HG02885 (cell line): ENCODE measurements around the gene CHRM2.

Experiments used
- ATAC-seq: cut with Tn5 transposase; IDR thresholded peaks from one replicate; pipeline ENCODE4 v1.9.1; 2021; ENCODE audit warnings: mild to moderate bottlenecking; ENCODE audit not compliant: unreplicated experiment, poor library complexity

CHRM2 gene

GRCh38 chr7:136891850-136892249 is 23.4 kb downstream of the CHRM2 start:
- no peak for ATAC-seq

DNA sequence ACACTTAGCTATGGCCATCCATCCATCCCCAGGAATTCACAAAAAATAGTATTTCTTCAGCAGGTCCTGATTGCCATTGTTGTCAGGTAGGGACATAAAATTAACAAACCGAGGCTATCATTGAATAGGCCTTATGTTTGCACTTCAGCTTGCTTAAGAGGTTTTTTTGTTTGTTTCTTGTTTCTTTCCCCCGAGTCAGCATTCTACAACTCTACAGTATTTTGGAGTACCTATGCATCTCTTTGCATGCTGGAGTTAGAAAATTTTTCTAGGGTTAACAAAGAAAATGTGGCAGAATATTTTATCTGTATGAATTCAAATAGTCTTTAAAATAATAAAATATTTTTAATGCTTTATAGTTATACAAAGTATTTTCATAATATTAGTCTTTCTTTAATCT is 26.3 kb downstream of the CHRM2 start:
- ATAC-seq: no peak

DNA sequence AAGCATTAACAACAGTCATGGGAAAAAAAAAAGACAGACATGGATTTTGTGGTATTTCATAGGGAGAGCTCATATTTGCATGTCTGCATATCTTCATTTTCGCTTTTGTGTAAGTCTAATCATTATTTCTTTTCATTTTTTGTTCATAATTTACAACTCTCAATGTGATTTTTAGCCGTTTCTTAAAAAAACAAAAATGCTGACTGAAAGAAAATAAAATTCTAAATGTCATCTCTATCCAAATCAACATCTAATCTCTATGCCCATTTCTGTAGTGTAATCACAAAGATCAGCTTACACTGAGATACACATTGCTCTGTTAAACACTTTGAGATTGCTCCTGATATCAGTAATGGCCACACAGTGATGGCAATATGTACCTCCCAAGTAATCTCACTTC is 29.2 kb downstream of the CHRM2 start:
- no peak for ATAC-seq

DNA sequence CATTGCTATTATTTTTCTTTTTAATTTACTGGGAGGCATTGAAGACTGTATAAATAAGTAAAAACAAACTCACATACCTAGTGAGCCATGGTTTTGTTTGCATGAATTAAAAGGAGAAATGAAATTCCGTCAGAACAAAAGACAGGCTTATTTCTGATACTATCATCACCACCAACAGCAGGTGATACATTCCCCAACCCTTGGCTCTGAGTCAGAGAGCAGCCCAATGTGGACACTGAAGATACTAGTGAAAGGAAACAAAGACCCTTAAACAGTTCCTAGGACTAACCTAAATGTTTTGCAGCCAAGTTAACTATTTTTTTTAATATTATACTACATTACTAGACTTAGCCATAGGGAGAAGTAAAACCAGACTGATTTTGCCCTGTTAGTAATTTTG is 31.6 kb downstream of the CHRM2 start:
- no peak for ATAC-seq

- no peak for ATAC-seq
These were observed 42.3 kb downstream of the CHRM2 start for GRCh38 chr7:136910771-136911170.

DNA sequence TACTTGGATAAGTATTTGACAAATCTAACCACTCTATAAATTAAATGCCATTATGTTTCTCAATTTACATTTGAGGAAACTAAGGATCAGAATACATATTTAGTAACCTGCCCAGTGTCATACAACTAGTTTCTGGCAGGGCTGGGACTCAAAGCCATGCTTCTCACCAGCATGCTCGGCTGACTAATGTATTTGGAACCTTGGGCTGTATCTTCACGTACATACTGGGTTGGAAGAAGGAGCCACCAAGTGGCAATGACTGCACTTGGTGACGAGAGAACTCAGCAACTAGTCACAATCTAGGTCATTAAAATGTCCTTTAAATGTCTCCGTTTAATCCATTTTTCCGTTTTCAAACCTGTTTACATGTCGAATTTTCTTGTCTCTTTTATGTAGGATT is 42.9 kb downstream of the CHRM2 start:
- no peak for ATAC-seq

DNA sequence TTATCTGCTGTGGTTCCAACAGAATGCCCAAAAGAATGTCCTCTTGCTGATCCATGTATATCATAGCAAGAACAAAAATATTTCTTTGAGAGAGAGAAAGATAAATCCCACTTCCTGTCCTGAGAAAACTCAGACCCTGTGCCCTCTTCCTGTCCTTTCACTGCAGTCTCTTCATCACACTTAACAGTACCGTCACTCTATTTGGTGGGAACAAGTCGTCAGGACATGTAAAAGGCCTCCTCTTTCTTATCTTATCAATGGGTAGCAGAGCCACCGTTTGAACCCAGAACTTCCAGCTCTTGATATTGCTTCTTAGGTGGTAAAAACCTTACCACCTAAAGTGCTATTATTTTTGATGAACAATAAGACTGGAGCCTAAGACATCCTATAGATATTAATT is 43.9 kb downstream of the CHRM2 start:
- ATAC-seq: no peak

GRCh38 chr7:136914016-136914415 is 45.6 kb downstream of the CHRM2 start:
- no peak for ATAC-seq

GRCh38 chr7:136919820-136920219 is 51.4 kb downstream of the CHRM2 start:
- ATAC-seq: no peak

DNA sequence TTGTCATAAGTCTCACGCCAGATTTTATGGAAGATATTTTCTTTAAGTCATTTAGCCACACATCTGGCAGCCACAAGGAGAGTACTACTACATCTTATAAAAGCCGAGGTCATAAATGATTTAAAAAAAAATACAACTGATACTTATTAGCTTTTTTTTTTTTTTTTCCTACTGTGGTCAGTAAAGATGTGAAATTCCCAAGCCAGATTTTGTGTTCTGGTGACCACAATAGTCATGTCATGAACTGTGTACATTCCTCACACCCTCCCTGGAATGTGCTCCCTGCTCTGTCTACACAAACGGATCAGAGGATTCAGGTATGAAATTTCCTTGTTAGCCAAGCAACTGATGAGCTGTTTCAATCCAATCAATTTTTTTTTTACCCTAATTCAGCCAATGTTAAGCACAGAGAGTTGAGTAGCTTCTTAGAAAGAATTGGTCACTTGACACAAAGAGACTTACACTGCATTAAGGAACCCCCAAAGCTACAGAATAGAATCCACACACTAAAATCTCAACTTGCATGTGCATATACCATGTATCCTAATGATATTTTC is 54.7 kb downstream of the CHRM2 start:
- ATAC-seq: no peak

DNA sequence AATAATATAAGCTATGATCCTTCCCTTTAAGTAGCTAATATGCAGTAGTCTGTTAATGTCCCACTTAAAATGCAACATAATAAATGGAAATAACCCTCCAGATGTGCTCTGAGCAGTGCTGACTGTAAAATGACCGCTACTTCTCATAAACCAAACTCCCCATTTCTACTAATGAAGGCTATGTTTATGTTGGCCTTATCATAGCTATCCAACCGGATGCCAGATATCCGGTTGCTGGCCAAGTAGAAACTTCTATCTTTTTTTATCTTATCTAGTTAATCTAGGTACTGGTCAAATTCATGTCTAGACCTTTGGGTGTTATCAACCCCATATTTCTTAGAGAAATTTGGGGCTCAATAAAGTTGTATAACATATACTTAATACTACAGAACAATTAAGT is 56.6 kb downstream of the CHRM2 start:
- ATAC-seq: no peak

GRCh38 chr7:136925556-136925955 is 57.1 kb downstream of the CHRM2 start:
- ATAC-seq: no peak

- ATAC-seq: no peak
These were observed 62.9 kb downstream of the CHRM2 start for GRCh38 chr7:136931169-136931867.

- no peak for ATAC-seq
These were observed 69.0 kb downstream of the CHRM2 start for GRCh38 chr7:136937436-136937835.

- ATAC-seq: no peak
These were observed 70.0 kb downstream of the CHRM2 start for GRCh38 chr7:136938476-136938875.

- ATAC-seq: no peak
These were observed 71.7 kb downstream of the CHRM2 start for GRCh38 chr7:136940122-136940521.

DNA sequence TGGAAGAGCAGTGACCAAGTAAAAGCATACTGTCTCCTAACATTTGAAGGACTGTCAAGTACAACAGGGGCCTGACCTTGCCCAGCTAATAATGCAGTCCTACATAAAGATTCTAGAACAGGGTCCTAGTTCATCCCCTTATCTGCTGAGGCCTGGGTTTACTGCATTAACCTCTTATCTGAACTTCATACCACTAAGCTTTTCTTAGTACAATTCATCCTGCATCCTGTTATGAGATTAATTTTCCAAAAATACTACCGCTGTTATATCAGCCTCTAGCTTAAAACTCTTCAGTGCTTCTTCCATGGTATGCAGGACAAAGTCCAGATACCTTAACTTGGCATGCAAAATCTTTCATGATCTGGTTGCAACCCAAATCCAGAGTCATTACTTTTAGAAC is 72.5 kb downstream of the CHRM2 start:
- no peak for ATAC-seq

- no peak for ATAC-seq
These were observed 73.4 kb downstream of the CHRM2 start for GRCh38 chr7:136941816-136942215.

DNA sequence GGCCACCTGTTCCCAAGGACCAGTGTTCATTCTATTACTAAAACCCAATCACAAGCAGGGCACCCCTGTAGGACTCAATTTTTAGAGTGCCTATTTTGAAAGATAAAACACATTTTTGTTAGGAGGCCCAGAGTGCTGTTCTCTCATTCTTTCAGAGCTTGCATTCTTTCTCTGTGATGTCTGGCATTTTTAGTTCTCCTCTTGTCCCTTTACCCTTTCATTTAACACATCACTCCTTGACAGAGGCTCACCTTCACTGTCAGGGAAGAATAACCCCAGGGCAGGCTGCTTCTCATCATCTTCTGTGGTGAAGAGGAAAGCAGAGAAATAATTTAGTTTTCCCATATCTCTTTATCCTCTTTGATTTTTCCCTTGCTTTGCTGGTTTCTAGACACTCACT is 73.9 kb downstream of the CHRM2 start:
- ATAC-seq: no peak

DNA sequence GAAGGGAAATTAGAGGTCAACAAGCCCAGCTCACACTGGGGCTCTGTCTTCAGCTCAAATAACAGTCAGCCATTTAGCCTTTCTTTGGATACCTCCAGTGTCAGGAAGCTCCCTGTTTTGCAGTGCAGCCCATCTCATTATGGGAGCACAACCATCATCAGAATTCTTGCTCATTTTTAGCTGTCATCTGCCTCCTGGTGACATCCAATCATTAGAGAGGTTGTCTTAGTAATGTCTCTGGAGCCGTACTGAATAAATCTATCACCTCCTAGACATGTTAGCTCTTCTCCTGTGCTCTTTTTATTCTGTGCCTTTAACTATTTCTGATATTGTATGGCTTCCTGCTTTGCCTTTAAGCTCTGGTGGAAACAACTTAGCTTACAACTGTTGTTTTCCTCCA is 74.5 kb downstream of the CHRM2 start:
- no peak for ATAC-seq

DNA sequence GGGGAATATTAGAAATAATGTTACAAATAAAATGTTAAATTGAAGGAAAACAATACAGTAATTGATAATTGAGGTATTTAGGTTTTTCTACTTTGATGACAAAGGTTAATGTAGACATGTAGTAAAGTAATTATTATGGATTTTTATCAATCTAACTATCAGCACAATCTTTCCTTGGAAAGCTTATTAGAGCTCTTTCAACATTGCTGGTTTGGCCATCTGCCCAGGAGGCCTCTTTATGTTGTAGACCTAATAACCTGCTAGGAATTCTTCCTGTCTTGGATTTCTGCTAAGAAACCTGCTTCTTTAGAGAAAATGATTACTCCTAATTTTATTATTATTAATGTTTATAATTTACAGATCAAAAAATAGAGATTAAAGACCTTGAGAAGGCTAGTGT is 78.9 kb downstream of the CHRM2 start:
- ATAC-seq: no peak

DNA sequence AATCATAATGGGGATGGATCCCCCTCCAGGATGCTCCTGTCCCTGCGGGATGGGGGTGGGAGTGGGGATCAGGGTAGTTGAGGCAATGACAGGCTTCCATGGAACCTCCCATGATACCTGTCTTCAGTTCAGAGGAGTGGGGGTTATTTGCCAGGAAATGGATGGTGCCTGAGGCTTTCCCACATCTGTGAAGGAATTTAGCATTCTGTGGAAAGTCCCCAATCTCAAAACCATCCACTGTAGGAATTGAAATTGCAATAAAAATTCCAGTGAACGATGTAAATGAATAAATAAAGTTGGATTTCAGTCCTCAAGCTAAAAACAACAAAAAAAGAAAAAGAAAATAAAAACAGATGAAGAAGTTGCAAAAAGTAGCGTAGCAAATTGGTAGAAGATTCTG is 81.9 kb downstream of the CHRM2 start:
- ATAC-seq: no peak
